ENCODE measurements around the gene TMEM60. TPM values are rescaled to one million over a fixed set of nuclear protein-coding genes. Genes with fewer than 3 reads are reported as not detected.

The TMEM60 gene
- total and polyA plus RNA-seq, 2 of the 13 experiments (the other 11 are each of a cell fraction or from before 2014, with no cell fraction given), result 25.6 to 27.7 TPM

DNA sequence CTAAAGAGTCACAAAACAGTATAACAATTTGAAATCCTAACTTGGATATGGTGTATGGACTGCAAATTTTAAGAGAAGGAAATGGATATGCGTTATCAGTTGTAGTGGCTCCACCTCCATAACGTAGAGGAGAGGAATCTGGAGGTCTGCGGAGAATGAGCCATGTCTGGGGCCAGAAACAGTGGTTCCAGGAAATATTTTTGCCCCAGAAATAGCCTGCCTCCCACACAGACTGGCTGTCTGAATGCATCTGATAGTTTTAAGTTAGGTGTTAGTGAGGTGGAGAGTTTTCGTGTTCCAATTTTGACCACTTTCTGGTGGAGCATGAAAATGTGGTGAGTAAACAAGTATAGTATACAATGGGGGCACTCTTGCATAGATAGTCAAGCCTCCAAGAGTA, 1.9 kb upstream of the TMEM60 start:
- peaks cover 29% of the 10 kb centered on the region for H3K79me2 ChIP-seq (ENCODE audit: insufficient read depth, low read length)

More for the DNA sequence above, 1.9 kb upstream of the TMEM60 start:
- Histone ChIP-seq H4K20me1 (ENCODE audit: insufficient read depth, low read length) (no peaks in the 10 kb centered on the region; the same call in 1 of the 2 replicates), H3K9me3 (ENCODE audit: low read length) (no peaks in the 10 kb centered on the region), H3K9ac (ENCODE audit: insufficient read depth, low read depth, low read length) (peak overlapping the region; percentile 79; the same call in 1 of the 2 replicates), H3K4me2 (ENCODE audit: low read depth, low read length) (peak overlapping the region; percentile 68), H3K27me3 (ENCODE audit: control insufficient read depth in 1 of 2, insufficient read depth in 2 of 2, low read length in 2 of 2) (no peaks in the 10 kb centered on the region; a peak in 1 of 5 replicates), H3K27ac (ENCODE audit: extremely low read length, insufficient read depth, low read length) (no peak overlapping the region), H3K4me1 (ENCODE audit: insufficient read depth, low read length) (peaks cover 37% of the 10 kb centered on the region), H2AFZ (ENCODE audit: low read length) (no peak overlapping the region), H3K36me3 (replicated peaks in 1 of 2; ENCODE audit: control insufficient read depth in 1 of 2, insufficient read depth in 2 of 2, low read length in 2 of 2) (no peaks in the 10 kb centered on the region; a peak in 1 of 5 replicates), H3K4me3 (replicated peaks in 1 of 3; ENCODE audit: insufficient read depth in 1 of 3, low read depth in 2 of 3, low read length in 3 of 3) (peak overlapping the region; percentile 31 to 87 (median 79))
- FAIRE-seq (no peak), DNase-seq (ENCODE audit: low spot score) (no peak), ATAC-seq (no peak)
- intact Hi-C loops (cut with micrococcal nuclease; ENCODE audit: unreplicated experiment), result no loop called here
- no TSS peak for BruUV-seq (replicated peaks)
- 47% methylated on average over 4 of the region's 4 CpGs for WGBS (ENCODE audit: low lambda C conversion rate)
- ChIA-PET POLR2A (no interaction called here), CTCF (ENCODE audit: low intra/inter-chr PET ratio, low total read pairs) (no interaction called here)
- TF ChIP-seq MEIS1 (CRISPR knock-in tag; IDR thresholded peaks at IDR 0.05; ENCODE audit: borderline replicate concordance), result no peak
- TF ChIP-seq PAF1 (CRISPR knock-in tag; IDR thresholded peaks at IDR 0.05), result no peak
- no peak for TF ChIP-seq EED (CRISPR knock-in tag; IDR thresholded peaks at IDR 0.05)
- no peak for TF ChIP-seq MIER3 (CRISPR knock-in tag; IDR thresholded peaks at IDR 0.05; ENCODE audit: borderline replicate concordance)
- TF ChIP-seq TBP (CRISPR knock-in tag; IDR thresholded peaks at IDR 0.05), result no peak
- no peak for TF ChIP-seq SNAPC5 (CRISPR knock-in tag; IDR thresholded peaks at IDR 0.05; ENCODE audit: borderline replicate concordance)
- TF ChIP-seq, protein P1, sequence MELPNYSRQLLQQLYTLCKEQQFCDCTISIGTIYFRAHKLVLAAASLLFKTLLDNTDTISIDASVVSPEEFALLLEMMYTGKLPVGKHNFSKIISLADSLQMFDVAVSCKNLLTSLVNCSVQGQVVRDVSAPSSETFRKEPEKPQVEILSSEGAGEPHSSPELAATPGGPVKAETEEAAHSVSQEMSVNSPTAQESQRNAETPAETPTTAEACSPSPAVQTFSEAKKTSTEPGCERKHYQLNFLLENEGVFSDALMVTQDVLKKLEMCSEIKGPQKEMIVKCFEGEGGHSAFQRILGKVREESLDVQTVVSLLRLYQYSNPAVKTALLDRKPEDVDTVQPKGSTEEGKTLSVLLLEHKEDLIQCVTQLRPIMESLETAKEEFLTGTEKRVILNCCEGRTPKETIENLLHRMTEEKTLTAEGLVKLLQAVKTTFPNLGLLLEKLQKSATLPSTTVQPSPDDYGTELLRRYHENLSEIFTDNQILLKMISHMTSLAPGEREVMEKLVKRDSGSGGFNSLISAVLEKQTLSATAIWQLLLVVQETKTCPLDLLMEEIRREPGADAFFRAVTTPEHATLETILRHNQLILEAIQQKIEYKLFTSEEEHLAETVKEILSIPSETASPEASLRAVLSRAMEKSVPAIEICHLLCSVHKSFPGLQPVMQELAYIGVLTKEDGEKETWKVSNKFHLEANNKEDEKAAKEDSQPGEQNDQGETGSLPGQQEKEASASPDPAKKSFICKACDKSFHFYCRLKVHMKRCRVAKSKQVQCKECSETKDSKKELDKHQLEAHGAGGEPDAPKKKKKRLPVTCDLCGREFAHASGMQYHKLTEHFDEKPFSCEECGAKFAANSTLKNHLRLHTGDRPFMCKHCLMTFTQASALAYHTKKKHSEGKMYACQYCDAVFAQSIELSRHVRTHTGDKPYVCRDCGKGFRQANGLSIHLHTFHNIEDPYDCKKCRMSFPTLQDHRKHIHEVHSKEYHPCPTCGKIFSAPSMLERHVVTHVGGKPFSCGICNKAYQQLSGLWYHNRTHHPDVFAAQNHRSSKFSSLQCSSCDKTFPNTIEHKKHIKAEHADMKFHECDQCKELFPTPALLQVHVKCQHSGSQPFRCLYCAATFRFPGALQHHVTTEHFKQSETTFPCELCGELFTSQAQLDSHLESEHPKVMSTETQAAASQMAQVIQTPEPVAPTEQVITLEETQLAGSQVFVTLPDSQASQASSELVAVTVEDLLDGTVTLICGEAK (IDR thresholded peaks at IDR 0.05), result no peak
- TF ChIP-seq, protein P1 (CRISPR knock-in tag; IDR thresholded peaks at IDR 0.05), result no peak
- no peak for TF ChIP-seq ZFP1 (CRISPR knock-in tag; IDR thresholded peaks at IDR 0.05)
- no peak for TF ChIP-seq NFE2L2 (IDR thresholded peaks at IDR 0.05; ENCODE audit: low read length)
- in situ Hi-C loops (cut with HindIII; ENCODE audit: extremely low pct_ligation_motif_present, low pct_unique_long_range_greater_than_20kb), result no loop called here

Data from HepG2 (cell line).